Measurements from ENCODE around the gene PPP1R8. TPM values are rescaled to one million over a fixed set of nuclear protein-coding genes. Genes with fewer than 3 reads are reported as not detected.

The PPP1R8 gene
- total and polyA plus RNA-seq, 8 donors = 31.1 to 56.3 (median 48.8) TPM

DNA sequence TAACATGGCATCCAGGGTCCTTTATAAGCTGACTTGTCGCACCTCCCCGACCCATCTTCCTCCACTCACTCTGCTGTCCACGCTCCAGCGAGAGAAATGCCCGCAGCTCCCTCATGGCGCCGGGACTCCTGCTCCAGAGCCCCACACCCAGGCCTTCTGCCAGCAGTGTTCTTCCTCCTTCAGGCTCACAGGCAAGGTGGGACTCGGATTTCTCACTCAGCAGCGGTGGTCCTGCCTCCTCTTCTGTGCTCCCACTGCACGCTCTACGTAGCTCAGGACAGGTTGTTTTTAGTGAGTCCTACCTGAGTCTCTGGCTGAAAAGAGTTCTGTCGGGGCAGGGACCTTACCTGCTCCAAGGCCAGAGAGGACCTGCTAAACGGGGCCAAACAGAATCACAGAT, 53.0 kb downstream of the PPP1R8 start:
- peak in 1 of 4 donors; percentile 47 for DNase-seq
- Histone ChIP-seq H3K27ac (peak overlapping the region in 1 of 2 donors; percentile 95), H3K36me3 (peaks cover 0 to 93% of the 10 kb centered on the region in 2 donors), H3K4me3 (no peak overlapping the region), H3K27me3 (no peaks in the 10 kb centered on the region), H3K4me1 (peaks cover 5 to 81% of the 10 kb centered on the region in 2 donors), H3K9me3 (no peaks in the 10 kb centered on the region)
- intact Hi-C loops (cut with DNase I) = no loop called here
- ATAC-seq = no peak
- TF ChIP-seq, protein P1, sequence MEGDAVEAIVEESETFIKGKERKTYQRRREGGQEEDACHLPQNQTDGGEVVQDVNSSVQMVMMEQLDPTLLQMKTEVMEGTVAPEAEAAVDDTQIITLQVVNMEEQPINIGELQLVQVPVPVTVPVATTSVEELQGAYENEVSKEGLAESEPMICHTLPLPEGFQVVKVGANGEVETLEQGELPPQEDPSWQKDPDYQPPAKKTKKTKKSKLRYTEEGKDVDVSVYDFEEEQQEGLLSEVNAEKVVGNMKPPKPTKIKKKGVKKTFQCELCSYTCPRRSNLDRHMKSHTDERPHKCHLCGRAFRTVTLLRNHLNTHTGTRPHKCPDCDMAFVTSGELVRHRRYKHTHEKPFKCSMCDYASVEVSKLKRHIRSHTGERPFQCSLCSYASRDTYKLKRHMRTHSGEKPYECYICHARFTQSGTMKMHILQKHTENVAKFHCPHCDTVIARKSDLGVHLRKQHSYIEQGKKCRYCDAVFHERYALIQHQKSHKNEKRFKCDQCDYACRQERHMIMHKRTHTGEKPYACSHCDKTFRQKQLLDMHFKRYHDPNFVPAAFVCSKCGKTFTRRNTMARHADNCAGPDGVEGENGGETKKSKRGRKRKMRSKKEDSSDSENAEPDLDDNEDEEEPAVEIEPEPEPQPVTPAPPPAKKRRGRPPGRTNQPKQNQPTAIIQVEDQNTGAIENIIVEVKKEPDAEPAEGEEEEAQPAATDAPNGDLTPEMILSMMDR (IDR thresholded peaks at IDR 0.05) = no peak

DNA sequence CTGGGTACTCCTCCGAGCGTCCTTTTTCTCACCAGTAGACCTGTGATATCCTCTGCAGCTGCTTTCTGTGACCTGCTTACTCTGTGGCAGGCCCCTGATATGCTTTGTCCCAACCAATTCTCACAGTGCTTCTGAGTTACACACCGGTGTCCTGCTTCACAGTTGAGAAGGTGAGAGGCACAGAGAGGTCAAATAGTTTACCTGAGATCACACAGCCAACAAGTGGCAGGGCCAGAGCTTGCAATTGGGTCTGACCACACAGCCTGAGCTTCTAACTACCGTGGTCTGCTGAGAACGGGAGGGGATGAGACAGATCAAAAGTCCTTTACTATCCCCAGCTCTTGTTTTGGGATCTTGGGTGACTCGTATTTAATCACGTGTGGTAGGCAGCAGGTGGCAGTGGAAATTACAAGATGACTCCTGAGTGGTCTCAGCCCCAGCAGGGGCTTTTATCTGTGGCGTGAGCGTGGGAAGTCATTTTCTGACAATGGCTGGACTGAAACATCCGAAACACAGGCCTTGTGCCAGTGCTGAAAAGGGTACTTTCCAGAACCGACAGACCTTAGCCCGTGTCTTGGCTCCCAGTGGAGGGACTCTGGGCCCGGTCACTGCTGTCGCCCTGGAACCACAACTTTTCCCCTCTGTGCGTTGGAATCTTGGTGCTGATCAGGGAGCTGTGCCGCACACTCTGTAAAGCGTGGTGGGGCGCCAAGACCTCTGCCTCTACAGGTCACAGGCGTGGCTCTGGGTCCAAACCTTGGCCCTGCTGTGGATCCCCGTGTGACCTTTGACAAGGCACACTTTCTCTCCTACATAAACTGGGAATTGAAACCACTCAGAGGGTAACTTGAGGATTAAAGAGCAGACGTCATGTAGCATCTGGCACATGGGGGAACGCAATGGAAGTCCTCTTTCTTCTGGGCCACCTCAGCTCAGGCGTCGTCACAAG, 53.7 kb downstream of the PPP1R8 start:
- ATAC-seq (peak; percentile 46), DNase-seq (peak in 1 of 4 donors; percentile 69)
- Histone ChIP-seq H3K27ac (peak overlapping the region; percentile 87 to 95), H3K4me3 (no peak overlapping the region), H3K4me1 (peaks cover 5 to 81% of the 10 kb centered on the region in 2 donors), H3K27me3 (no peaks in the 10 kb centered on the region), H3K9me3 (no peaks in the 10 kb centered on the region), H3K36me3 (peaks cover 0 to 93% of the 10 kb centered on the region in 2 donors)
- TF ChIP-seq, protein P1 (IDR thresholded peaks at IDR 0.05) = no peak
- intact Hi-C loops (cut with DNase I) = no loop called here

DNA sequence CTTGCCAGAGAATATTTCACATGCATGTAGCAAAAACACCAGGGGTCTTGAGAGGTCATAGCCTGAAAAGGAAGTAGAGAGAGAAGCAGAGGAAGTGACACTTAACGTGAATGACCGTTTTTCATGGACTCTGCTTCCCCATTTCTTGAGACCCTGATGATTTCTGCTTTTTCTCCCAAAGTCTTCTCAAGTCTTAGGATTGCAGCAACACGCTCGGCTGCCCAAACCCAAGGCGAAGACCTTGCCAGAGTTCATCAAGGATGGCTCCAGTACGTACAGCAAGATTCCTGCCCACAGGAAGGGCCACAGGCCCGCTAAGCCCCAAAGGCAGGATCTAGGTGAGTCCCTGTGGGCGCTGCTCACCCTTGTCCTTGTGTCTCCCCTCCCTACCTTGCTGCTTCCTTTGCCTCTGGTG, 54.5 kb downstream of the PPP1R8 start:
- intact Hi-C loops (cut with DNase I) = no loop called here
- Histone ChIP-seq H3K36me3 (peaks cover 0 to 93% of the 10 kb centered on the region in 2 donors), H3K9me3 (no peaks in the 10 kb centered on the region), H3K4me1 (peaks cover 5 to 87% of the 10 kb centered on the region in 2 donors), H3K27me3 (no peaks in the 10 kb centered on the region), H3K4me3 (peak overlapping the region in 1 of 2 donors; percentile 22), H3K27ac (peak overlapping the region; percentile 87 to 95)
- ATAC-seq (peak; percentile 51), DNase-seq (peak in 1 of 4 donors; percentile 80)
- TF ChIP-seq, protein P1 (IDR thresholded peaks at IDR 0.05) = no peak

DNA sequence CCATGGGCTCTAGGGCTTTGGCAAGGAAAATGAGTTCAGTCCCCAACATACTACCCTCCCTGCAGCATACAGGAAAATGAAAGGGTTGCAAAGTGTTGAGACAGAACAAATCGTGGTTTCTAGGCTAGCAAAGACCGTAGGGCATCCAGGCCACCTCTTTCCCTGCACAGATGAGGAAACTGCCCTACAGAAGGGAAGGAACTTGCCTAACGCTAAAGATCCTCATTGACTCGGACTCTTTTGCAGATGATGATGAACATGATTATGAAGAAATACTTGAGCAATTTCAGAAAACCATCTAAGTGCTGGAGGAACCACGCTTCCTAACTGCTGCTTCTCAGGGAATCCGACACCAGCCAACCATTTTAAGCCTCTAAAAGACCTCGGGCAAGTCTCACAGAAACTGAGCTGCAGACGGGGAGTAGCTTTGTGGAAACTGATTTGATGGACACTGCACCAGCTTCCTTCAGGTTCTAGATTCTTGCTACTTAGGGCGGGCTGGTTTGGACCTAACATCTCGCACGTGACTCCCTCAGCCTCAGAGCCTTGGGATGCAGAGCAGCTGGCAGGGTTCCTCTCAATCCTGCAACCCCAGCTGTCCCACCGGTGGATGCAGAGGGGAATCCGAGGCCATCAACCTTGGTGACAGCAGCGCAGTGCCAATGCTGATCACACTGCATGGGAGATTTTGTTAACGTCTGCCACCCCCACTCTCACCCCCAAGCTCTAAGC, 55.2 kb downstream of the PPP1R8 start:
- peak; percentile 48 for ATAC-seq
- H3K4me3 ChIP-seq = peak overlapping the region in 1 of 2 donors; percentile 22
- H3K27me3 ChIP-seq = no peaks in the 10 kb centered on the region
- intact Hi-C loops (cut with DNase I) = no loop called here
- H3K36me3 ChIP-seq = peaks cover 0 to 93% of the 10 kb centered on the region in 2 donors
- DNase-seq = no peak
- H3K9me3 ChIP-seq = no peaks in the 10 kb centered on the region
- TF ChIP-seq, protein P1 (IDR thresholded peaks at IDR 0.05) = no peak
- H3K27ac ChIP-seq = peak overlapping the region; percentile 87 to 95
- H3K4me1 ChIP-seq = peaks cover 5 to 93% of the 10 kb centered on the region in 2 donors

DNA sequence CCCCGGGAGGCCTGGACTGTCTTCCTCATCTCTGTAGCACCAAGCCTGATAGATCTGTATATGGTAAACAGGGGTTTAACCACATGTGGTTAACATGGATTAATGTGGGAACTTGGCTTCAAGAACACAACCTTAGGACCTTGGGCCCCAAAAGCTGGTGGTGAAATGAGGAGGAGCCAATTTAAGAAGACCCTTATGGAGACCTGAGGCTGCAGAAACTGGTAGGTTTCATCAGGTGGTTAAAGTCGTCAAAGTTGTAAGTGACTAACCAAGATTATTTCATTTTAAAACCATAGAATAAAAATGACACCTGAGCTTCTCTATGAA, 55.7 kb downstream of the PPP1R8 start:
- peaks cover 5 to 97% of the 10 kb centered on the region in 2 donors for H3K4me1 ChIP-seq
- peaks cover 0 to 93% of the 10 kb centered on the region in 2 donors for H3K36me3 ChIP-seq
- H3K4me3 ChIP-seq = peak overlapping the region in 1 of 2 donors; percentile 22
- DNase-seq (no peak), ATAC-seq (no peak)
- H3K27ac ChIP-seq = peak overlapping the region; percentile 87 to 95
- intact Hi-C loops (cut with DNase I) = no loop called here
- H3K27me3 ChIP-seq = no peaks in the 10 kb centered on the region
- no peaks in the 10 kb centered on the region for H3K9me3 ChIP-seq
- TF ChIP-seq, protein P1 (IDR thresholded peaks at IDR 0.05) = no peak
